ENCODE results near the gene MYO16.
A peak's percentile ranks its signal among the peaks of the same experiment; 100 is the strongest.

MYO16 gene

DNA sequence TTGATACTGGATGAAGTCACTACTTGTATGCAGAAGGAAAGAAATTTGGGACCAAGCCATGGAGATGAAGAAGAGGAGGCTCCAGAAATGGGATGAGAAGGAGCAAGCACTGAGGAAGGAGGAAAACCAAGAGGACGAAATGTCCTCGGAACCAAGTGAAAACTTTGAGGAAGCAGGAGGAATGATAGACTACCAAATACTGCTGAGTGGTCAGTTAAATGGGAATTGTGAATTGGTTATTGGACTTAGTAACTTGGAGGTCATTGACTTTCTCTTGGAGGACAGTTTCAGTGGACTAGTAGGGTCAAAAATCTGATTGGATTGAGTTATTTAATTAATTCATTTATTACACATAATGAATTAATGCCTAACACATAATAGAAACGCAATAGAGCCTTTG lies 167.9 kb downstream of the MYO16 start:
- no peak for DNase-seq (ENCODE audit: low read depth)

DNA sequence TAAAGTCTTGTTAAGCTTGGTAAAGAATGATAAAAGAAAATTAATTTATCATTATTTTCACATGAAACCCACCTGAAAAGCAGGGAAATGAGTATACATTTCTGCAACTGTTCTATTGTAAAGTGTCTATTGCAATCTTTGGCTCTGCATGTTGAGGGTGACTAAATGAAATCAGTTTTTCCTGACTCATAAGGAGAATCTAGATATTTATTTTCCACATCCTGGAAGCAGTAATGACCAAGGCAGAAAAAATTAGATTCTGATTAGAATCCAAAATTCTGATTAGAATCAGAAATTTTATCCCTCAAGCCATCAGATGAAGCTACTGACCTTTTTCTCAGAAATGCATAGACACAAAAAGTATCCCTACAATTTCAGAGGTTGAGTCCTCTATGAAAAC lies 178.4 kb downstream of the MYO16 start:
- no peak for DNase-seq (ENCODE audit: low read depth)

DNA sequence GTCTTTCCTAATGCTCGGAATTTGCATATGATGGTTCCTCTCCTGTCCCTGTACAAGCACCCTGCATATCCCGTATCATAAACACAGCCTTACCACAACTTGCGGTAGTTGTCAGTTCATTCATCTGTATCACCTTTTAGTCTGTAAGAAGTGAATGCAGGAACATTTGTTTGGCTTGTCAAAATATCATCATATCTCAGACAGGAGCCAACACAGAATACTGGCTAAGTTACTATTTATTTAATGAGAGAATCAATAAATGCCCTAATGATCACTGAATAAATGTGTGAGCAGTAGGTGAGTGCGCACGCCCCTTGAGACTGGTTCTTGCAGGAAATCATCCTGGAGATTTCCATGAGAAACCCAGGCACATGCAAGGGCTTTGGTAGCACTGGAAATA lies 182.8 kb downstream of the MYO16 start:
- no peak for DNase-seq (ENCODE audit: low read depth)

DNA sequence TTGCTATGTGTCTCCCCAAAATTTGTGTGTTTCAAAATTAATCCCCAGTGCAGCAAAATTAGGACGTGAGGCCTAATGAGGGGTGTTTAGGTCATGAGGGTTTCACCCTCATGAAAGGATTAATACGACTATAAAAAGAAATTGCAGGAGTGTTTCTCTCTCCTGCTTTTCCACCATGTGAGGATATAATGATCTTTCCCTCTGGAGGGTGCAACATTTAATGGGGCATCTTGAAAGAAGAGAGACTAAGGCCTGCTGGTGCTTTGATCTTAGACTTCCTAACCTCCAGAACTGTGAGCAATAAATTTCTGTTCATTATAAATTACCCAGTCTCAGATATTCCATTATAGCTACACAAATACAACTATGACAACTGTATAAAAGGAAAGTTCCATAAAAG lies 183.2 kb downstream of the MYO16 start:
- DNase-seq (ENCODE audit: low read depth), result no peak

DNA sequence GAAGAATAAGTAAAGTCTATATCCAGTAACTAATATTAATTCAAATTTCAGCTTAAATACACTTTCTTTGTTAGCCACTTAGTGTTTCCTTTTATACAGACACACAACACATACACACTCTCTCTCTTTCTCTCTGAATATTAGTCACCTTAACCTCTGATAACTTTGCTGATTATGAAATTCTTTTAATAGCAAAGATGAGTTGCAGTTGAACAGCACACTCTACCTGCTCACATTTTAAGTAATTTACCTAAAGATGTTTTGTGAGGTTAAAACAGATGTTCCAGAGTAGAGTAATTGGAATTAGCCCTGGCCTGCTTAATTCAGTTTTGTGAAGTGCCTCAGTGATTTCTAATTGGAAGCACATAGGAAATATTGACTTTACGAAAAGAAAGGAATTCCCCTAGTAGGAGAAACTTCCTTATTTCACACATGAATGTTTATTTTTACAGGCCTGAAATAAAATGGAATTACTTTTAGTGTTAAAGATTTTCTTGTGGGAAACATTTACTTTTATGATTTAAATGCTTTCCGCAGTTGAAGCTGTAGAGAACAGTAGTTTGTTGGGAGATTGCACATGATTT lies 184.3 kb downstream of the MYO16 start:
- no peak for DNase-seq (ENCODE audit: low read depth)

DNA sequence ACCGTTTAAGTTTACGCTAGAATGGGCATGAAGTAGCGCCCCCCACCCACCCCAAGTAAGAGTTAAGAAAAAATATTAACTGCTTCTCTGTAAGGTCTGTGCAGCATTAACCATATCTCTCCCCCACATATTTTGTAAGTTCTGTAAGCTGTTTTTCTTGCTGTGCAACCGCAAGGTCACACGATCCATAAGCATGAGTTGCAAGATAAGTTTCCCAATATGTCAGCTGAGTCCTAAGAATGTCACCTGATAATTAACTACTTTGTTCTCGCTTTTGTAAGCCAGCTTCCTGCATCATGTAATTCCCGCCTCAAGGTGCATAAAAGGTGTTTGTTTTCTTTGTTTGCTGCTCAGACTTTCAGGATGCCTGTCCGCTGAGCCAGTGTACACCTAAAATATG lies 187.0 kb downstream of the MYO16 start:
- DNase-seq (ENCODE audit: low read depth), result no peak

DNA sequence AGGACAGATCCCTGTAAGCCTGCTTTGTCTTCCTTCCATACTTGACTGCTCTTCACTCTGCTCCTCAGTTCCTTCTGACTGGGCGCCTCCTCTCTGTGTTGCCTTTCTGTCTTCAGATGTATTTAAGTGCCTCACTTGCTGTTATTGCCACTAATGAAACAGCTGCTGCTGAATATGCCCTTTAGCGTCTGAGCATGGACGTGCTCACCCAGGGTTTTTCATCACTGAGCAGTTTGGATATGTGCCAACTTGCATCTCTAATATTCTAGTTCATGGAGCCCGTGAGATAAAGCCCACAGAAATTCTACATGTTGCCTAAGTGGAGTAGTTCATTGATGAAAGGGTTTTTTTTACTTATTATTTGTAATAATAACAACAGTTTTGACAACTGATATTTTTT lies 198.2 kb downstream of the MYO16 start:
- no peak for DNase-seq (ENCODE audit: low read depth)

DNA sequence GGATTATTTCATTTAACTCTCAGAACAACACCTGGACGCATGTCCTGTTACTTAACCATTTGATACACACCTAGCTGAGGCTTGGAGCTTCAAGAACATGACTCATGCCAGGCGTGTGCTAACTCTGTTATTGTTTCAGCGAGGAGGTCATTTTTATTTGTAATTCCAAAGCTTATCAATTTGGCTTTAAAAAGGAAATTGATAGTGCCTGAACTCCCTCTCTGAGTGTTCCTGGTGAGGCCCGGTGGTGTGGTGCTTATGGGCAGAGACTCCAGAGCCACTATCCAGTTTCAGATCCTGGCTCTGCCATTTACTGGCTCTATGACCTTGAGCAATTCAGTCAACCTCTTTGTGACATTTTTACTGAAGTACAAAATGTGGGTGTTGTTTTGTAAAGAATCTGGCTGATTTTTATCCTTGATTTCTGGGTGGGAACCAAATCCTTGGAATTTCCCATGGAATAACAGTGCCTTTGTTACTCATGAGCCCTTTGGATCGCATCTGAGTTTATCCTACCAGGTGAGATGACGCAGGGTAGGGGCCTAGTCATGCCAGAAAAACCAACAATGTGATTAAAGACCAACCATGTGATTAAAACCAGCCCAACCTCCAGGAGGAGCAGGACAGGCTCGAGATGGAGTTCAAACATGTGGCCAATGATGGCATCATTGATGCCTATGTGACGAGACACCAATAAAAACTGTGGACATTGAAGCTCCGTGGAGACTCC lies 198.8 kb downstream of the MYO16 start:
- no peak for DNase-seq (ENCODE audit: low read depth)

DNA sequence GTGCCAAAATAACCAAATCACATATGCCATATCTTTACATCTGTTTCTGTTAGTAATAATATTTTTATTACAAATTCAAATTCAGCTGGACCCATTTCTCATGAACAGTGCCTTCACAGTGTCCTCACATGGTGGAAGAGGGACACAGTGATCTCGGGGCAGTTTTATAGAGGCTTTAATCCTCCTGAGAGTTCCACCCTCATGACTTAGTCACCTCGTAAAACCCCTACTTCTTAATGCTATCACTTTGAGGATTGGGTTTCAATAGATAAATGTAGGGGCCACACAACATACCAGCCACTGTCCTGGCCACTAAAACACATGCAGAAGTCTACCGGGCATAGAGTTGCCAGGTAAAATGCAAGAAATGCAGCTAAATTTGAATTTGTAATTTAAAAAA lies 201.5 kb downstream of the MYO16 start:
- no peak for DNase-seq (ENCODE audit: low read depth)

DNA sequence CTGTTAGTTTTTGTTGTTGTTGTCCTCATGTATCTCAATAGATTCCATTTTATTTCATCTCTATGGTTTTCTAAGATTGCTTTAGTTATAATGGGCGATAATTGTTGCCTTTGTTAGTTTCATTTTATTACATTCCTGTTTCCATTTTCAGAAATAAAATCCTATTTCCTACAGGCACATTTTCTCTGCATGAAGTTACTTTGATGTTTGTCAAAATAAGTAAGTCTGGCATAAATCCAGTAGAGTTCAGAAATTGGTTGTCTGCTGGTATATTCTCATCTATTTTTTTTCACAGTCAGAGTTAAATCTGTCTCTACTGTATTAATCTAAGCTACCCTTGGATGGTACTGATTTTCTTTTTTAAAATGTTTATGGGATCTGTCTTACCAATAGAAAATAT lies 204.1 kb downstream of the MYO16 start:
- no peak for DNase-seq (ENCODE audit: low read depth)

DNA sequence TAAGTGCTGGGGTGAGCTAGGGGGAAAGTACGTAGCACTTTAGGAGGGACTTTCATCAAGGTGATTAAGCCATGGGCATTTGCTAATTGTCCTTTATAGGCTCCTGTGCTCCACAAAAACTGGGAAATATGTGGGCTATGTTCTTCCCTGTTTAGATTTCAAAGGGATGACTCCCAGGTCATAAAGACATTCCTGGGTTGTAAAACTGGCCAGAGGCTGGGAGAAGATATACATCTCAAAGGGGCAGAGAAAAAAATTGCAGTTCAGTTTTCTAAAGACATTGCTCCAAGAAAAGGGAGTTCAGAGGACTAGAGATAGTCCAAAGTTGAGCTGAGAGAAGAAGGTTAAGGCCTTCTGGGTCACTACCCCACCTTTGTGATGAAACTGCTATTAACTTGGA lies 204.8 kb downstream of the MYO16 start:
- no peak for DNase-seq (ENCODE audit: low read depth)

DNA sequence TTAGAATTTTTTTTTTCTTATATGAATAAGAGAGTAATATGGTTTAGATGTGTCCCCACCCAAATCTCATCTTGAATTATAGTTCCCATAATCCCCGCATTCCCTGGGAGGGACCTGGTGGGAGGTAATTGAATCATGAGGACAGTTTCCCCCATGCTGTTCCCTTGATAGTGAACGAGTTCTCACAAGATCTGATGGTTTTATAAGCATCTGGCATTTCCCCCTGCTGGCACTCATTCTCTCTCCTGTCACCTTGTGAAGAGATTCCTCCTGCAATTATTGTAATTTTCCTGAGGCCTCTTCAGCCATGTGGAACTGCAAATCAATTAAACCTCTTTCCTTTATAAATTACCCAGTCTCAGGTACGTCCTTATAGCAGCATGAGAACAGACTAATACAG lies 205.7 kb downstream of the MYO16 start:
- DNase-seq (ENCODE audit: low read depth), result no peak

DNA sequence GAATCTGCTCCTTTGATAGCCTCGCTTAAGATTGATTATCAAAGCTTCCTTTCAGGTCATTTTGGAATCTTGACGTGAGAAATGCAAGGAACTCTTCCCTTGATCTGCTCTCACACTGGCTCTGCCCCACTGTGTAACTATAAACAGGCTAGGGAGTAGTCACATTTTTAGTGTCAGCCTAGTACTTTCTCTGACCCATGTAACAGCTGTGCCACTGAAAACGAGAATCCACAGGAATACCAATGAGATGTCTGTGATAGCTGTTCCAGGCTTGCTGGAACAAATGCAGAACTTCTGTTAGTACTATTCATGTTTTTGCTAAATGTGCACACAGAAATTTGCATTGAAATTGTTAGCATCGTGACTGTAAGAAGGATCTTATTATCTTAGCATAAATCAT lies 221.3 kb downstream of the MYO16 start:
- no peak for DNase-seq (ENCODE audit: low read depth)

DNA sequence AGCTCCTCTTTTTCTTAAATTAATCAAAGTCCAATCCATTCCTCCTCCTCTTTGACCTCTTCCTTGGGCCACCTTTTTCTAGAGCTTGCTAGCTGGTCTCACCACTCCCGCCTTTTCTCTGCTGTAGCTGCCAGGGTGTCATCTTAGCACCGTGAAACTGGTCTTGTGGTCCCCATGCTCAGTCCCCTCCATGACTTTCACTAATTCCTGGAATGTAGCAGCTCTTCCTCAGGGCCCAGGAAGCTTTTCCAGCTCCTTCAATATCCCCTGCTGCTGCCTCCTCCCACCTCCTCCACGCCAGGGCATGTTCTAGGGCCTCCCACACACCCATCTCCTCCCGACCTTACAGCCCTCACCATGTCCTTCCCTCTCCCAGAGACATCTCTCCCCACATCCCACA lies 222.2 kb downstream of the MYO16 start:
- no peak for DNase-seq (ENCODE audit: low read depth)

DNA sequence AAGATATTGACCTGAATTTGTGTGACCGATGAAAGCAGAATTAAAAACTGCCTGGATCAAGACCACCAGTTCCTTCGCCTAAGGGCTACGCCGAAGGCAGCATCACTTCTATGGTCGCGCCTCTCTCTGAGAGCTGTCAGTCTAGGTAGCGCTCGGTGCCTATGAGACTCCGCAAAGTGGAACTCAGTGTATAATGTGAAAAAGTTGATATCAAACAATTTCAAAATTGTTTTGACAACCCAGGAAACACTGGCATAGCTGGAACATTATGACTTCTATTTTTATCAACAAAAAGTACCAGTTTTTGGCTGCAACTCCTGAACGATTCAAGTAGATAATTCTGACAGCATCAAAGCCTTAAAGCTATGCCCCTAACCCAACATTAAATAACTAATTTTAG lies 223.6 kb downstream of the MYO16 start:
- no peak for DNase-seq (ENCODE audit: low read depth)

DNA sequence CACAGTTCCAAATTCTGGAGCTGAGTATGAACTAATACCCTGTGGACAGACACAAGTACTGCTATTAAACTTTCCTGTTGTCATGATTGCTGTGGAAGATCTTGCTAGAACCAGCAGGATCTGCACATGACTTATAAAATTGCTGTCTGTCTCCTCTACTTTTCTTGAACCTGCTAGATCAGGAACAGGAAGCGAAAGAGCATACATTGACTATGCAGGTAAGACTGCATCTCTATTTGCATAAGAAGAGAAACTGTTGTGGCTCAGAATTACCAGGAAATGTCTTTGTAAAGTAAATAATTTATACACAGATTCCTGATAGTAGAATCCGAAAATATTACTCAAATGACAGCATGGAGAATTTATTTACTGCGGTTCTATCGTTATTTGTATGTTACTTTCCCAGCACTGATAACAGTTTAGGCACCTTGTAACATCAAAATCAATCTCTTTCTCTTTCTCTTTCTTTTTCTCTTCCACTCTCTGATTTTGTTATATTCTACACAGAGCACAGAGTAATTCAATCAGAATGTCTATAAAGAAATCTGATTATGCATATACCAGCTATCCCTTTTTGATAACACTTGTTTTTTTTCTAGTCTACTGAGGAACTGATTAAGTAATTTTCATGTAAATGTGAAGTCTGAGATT lies 226.5 kb downstream of the MYO16 start:
- DNase-seq (ENCODE audit: low read depth), result no peak

DNA sequence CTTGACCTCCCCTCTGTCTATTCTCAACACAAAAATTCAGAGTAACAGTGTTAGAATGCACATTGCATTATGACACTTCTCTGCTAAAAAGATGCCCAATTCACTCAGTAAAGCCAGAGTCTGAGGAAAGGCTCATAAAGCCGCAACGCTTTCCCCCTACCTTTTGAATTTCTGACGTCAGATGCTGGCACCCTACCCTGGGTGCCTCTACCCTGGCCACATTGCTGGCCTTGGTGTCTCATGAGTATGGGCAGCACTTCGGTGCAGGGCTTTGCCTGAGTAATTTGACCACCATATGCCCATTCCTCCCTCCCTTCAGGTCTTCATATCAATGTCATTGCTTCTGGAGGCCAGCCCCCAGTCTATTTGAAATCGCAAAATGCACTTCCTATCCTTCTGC lies 229.3 kb downstream of the MYO16 start:
- no peak for DNase-seq (ENCODE audit: low read depth)

DNA sequence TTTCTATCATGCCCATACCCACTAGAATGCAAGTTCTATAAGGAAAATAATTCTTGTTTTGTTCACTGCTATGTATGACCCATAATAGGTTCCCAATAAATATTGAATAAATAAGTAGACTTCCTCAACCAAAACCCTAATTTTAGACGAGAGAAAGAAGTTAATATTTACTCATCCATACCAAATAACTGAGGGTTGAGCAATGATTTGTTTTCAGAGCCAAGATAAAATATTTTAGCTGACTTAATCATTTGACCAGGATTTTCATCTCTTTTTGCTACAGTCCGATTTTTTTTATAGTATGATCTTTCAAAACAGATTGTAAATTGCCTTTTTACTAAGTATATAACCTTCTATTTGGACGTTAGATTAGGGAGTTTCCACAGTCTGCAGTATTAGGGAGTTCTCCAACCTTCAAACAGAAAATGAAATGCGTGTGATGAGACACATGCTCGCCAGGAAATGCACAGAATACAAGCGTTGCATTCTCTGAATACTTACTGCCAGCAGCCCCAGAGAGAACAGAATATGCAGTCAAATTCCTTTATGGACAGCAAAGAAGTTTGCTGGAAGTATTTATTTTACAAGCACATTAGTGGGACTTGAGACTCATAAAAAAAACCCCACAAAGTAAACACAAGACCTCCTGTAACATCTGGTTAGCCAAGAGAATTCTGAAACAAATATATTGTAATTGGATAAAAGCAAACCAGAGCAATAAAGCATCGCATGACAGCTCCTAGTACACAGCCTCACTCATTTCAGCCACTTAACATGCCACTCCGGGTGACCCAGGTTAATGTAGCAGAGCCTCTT lies 230.0 kb downstream of the MYO16 start:
- DNase-seq (ENCODE audit: low read depth), result peak; percentile 22

DNA sequence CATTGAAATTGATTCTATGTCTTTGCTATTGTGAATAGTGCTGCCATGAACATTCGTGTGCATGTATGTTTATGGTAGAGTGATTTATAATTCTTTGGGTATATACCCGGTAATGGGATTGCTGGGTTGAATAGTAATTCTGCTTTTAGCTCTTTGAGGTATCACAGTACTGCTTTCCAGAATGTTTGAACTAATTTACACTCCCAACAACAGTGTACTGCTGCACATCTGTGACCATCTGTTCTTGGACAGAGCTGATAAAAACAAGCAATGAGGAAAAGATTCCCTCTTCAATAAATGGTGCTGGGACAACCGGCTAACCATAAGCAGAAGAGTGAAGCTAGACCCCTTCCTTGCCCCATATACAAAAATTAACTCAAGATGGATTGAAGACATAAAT lies 231.0 kb downstream of the MYO16 start:
- no peak for DNase-seq (ENCODE audit: low read depth)

DNA sequence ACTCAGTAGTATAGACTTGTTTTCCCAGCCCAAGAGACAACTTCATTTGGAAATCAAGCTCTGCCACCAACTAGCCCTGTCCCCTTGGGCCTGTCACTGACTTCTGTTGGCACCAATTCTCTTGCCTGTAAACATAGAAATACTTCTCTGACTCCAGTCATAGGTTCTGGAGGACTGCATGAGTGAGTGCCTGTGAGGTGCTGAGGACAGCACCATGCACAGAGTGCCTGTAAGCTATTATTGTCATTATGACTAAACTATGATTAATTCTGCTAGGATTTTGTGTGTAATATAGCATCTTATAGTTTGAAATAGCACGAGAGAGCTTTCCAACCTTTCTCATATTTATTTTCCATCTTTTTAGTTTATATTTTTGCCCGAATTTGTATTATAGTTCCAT lies 247.9 kb downstream of the MYO16 start:
- DNase-seq (ENCODE audit: low read depth), result no peak

DNA sequence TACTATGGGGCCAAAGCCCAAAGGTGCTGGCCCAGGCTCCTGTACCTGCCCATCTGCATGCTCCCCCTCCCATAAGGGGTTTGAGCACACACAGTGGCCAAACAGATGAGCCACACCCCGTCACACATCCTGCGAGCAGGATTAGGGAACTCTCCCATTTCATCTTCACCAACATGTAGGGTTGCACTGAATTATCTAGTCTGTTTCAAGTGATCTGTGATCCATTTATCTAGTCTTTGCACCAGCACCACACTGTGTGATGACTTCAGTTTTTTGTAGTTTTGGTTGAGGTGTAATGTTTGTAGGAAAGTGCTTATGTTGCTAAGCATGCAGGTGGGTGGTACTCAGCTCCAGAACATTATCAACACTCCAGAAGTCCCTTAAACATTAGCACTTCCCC lies 249.3 kb downstream of the MYO16 start:
- no peak for DNase-seq (ENCODE audit: low read depth)

DNA sequence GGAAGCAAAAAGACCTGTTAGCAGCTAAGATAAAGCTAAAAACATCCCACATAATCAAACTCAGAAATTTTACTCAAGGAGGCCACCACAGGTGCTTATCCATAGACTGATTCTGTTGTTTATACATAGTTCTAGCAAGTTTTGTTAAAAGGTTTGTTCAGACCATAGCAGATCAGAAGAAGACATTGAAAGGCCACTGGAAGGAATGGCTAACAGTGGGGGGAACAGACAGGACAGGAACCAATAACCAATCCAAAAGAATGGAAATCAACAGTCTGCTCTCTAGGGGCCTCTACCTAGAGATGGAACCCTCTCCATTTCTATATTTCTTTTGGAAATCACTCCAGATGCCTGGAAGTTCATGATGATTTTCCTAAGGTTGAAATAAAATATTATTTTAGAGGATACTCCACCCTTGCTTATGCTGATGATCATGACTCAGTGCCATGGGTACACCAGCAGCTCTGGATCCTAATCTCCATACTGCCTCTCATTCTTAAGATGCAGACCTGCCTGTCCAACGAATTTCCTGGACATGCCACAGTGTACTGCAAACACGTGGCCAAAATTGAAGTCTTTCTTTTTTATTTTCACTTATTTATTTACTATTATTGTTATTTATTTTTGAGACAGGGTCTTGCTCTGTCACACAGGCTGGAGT lies 260.0 kb downstream of the MYO16 start:
- DNase-seq (ENCODE audit: low read depth), result no peak

All from HS-5 (cell line).